CD14-positive monocyte (primary cell): ENCODE measurements around the gene AFG1L. TPM values are rescaled to one million over a fixed set of nuclear protein-coding genes. Genes with fewer than 3 reads are reported as not detected.
"Not testable (repeated sequence)": the region's sequence is repeated elsewhere in the genome, so short reads cannot be mapped to it uniquely, and the experiment has no call there.

Experiments used
- DNase-seq, 3 donors: peaks; one replicate each; pipeline ENCODE4 v3.0.0-alpha.2; 2011 to 2022
- H2AFZ ChIP-seq: 2 replicates; pipeline ENCODE4 v1.6.0; 2012; ENCODE audit warnings: mild to moderate bottlenecking, low read depth, low read length, inconsistent platforms; ENCODE audit not compliant: insufficient read depth, poor library complexity, severe bottlenecking
- H3K27ac ChIP-seq, 2 donors: 1 replicate in 1 of 2; 2 replicates in 1 of 2; pipeline ENCODE4 v1.5.1; 2012 to 2013; ENCODE audit warnings: low read length in 2 of 2, control low read depth in 1 of 2, inconsistent platforms in 1 of 2, low read depth in 1 of 2, mild to moderate bottlenecking in 1 of 2
- H3K27me3 ChIP-seq, 2 donors: one replicate each; pipeline versions ENCODE4 v1.6.0 to v1.6.1; 2011 to 2013; ENCODE audit warnings: low read length in 2 of 2; ENCODE audit not compliant: control insufficient read depth in 2 of 2, insufficient read depth in 2 of 2
- H3K36me3 ChIP-seq, 2 donors: replicated peaks in 1 of 2; 1 replicate in 1 of 2; 2 replicates in 1 of 2; pipeline versions ENCODE4 v1.5.1 to v1.6.1; 2012 to 2013; ENCODE audit warnings: low read length in 2 of 2, control low read depth in 1 of 2, inconsistent platforms in 1 of 2, mild to moderate bottlenecking in 1 of 2; ENCODE audit not compliant: insufficient read depth in 2 of 2, control insufficient read depth in 1 of 2
- H3K4me1 ChIP-seq, 2 donors: 1 replicate in 1 of 2; 2 replicates in 1 of 2; pipeline versions ENCODE4 v1.5.1 to v1.6.1; 2012 to 2013; ENCODE audit warnings: low read length in 2 of 2, control low read depth in 1 of 2, inconsistent platforms in 1 of 2, mild to moderate bottlenecking in 1 of 2, moderate library complexity in 1 of 2; ENCODE audit not compliant: insufficient read depth in 2 of 2, control insufficient read depth in 1 of 2
- H3K4me2 ChIP-seq: replicated peaks from 2 replicates; pipeline ENCODE3; 2012; ENCODE audit warnings: low read length, moderate library complexity, mild to moderate bottlenecking; ENCODE audit not compliant: poor library complexity, severe bottlenecking; ENCODE audit errors: extremely low read depth
- H3K4me3 ChIP-seq, 3 experiments: fragments of 200-600 bp in 1 of 3; sonication (generic) in 1 of 3; replicated peaks in 1 of 3; 1 replicate in 2 of 3; 2 replicates in 1 of 3; pipeline ENCODE4 v1.5.1; 2011 to 2013; ENCODE audit warnings: low read length in 3 of 3, mild to moderate bottlenecking in 3 of 3, control low read depth in 2 of 3, low read depth in 2 of 3, inconsistent platforms in 1 of 3, moderate library complexity in 1 of 3
- H3K79me2 ChIP-seq: 2 replicates; pipeline ENCODE4 v1.6.0; 2012; ENCODE audit warnings: mild to moderate bottlenecking, control low read depth, inconsistent platforms, low read length, moderate library complexity; ENCODE audit not compliant: insufficient read depth
- H3K9ac ChIP-seq: 2 replicates; pipeline ENCODE4 v1.6.0; 2017; ENCODE audit warnings: low read length, mild to moderate bottlenecking; ENCODE audit not compliant: insufficient read depth, poor library complexity, severe bottlenecking
- H3K9me3 ChIP-seq, 2 donors: replicated peaks in 1 of 2; 1 replicate in 1 of 2; 2 replicates in 1 of 2; pipeline versions ENCODE4 v1.5.1 to v1.6.1; 2012 to 2013; ENCODE audit warnings: low read length in 2 of 2, control low read depth in 1 of 2; ENCODE audit not compliant: control insufficient read depth in 1 of 2, insufficient read depth in 1 of 2
- H4K20me1 ChIP-seq: 2 replicates; pipeline ENCODE4 v1.6.0; 2012; ENCODE audit warnings: mild to moderate bottlenecking, low read length, control low read depth, moderate library complexity; ENCODE audit not compliant: insufficient read depth
- H3K27ac Mint-ChIP-seq, 7 donors: one replicate each; pipeline ENCODE4 v1.8.0; 2020; ENCODE audit warnings: mild to moderate bottlenecking in 7 of 7, mixed read lengths in 7 of 7, moderate library complexity in 6 of 7, inconsistent platforms in 2 of 7
- H3K27me3 Mint-ChIP-seq, 3 donors: one replicate each; pipeline ENCODE4 v1.8.0; 2021 to 2022; ENCODE audit warnings: low read depth in 3 of 3, mild to moderate bottlenecking in 3 of 3, mixed read lengths in 3 of 3, moderate library complexity in 3 of 3, inconsistent platforms in 1 of 3
- H3K36me3 Mint-ChIP-seq, 2 donors: one replicate each; pipeline ENCODE4 v1.8.0; 2020; ENCODE audit warnings: mixed read lengths in 2 of 2, inconsistent platforms in 1 of 2, mild to moderate bottlenecking in 1 of 2
- H3K4me1 Mint-ChIP-seq: one replicate; pipeline ENCODE4 v1.8.0; 2020; ENCODE audit warnings: mild to moderate bottlenecking, mixed read lengths
- H3K4me3 Mint-ChIP-seq, 2 donors: one replicate each; pipeline ENCODE4 v1.8.0; 2020; ENCODE audit warnings: mild to moderate bottlenecking in 2 of 2, mixed read lengths in 2 of 2, moderate library complexity in 1 of 2
- H3K9me3 Mint-ChIP-seq, 7 donors: one replicate each; pipeline ENCODE4 v1.8.0; 2020 to 2022; ENCODE audit warnings: mixed read lengths in 7 of 7, mild to moderate bottlenecking in 6 of 7, moderate library complexity in 6 of 7, inconsistent platforms in 2 of 7
- CTCF ChIP-seq: fragments of 200-600 bp; IDR thresholded peaks from one replicate; pipeline ENCODE4 v1.8.0; 2022; ENCODE audit warnings: antibody characterized with exemption, mild to moderate bottlenecking
- WGBS: methylation state at CpG from one replicate; pipeline ENCODE4 v1.1.5; 2013; ENCODE audit warnings: missing lambda C conversion rate; ENCODE audit not compliant: insufficient coverage; 5-methylcytosine and 5-hydroxymethylcytosine counted together
- intact Hi-C, 2 donors: fragments of 100-400 bp; cut with micrococcal nuclease; formaldehyde crosslinking; loops; one replicate each; pipeline versions ENCODE4 v1.15.0 to v1.15.1; 2023
- polyA plus RNA-seq, 3 donors: library from polyadenylated mRNA; depleted of rRNA in 1 of 3; unstranded in 2 of 3; stranded (reverse) in 1 of 3; fragments of 300-500 nt in 2 of 3; fragments of >200 nt in 1 of 3; fragmentation: Illumina TruSeq in 2 of 3; gene quantifications; 1 replicate in 2 of 3; 2 replicates in 1 of 3; pipeline ENCODE4 v1.2.3, GENCODE V29; 2012 to 2021

Gene AFG1L
- polyA plus RNA-seq, 3 donors: 0.95 to 2.8 (median 2.7) TPM

GRCh38 chr6:108408861-108409260 is 114.0 kb downstream of the AFG1L start:
- no peak overlapping the region for H3K4me3 Mint-ChIP-seq
- no peak overlapping the region for H3K27ac ChIP-seq
- no peak overlapping the region for H3K4me2 ChIP-seq
- no peak overlapping the region for H3K9ac ChIP-seq
- no peak overlapping the region for H3K27ac Mint-ChIP-seq
- H3K79me2 ChIP-seq: no peaks in the 10 kb centered on the region
- DNase-seq: no peak
- no peak overlapping the region for H3K4me3 ChIP-seq
- peaks cover 0 to 3% (median 0%) of the 10 kb centered on the region in 3 donors for H3K27me3 Mint-ChIP-seq
- intact Hi-C loops: no loop called here
- H4K20me1 ChIP-seq: no peaks in the 10 kb centered on the region
- H3K36me3 Mint-ChIP-seq: peaks cover 15 to 36% of the 10 kb centered on the region in 2 donors
- peaks cover under 1% of the 10 kb centered on the region for H3K4me1 Mint-ChIP-seq
- no peak overlapping the region for H2AFZ ChIP-seq
- H3K4me1 ChIP-seq: no peaks in the 10 kb centered on the region
- peaks cover 14 to 38% (median 26%) of the 10 kb centered on the region in 7 donors for H3K9me3 Mint-ChIP-seq
- H3K27me3 ChIP-seq: no peaks in the 10 kb centered on the region
- H3K9me3 ChIP-seq: peaks cover 0 to 15% of the 10 kb centered on the region in 2 donors
- no CpG with 5 or more reads among the region's 3 CpGs for WGBS
- H3K36me3 ChIP-seq: no peaks in the 10 kb centered on the region
- TF ChIP-seq CTCF: no peak

GRCh38 chr6:108416047-108416833 is 121.4 kb downstream of the AFG1L start:
- H4K20me1 ChIP-seq, H3K4me1 Mint-ChIP-seq, H3K9ac ChIP-seq, H3K4me3 ChIP-seq, H3K4me1 ChIP-seq, H3K27me3 Mint-ChIP-seq, H3K36me3 ChIP-seq, H3K27ac Mint-ChIP-seq, H3K27ac ChIP-seq, H3K4me3 Mint-ChIP-seq, intact Hi-C loops, H2AFZ ChIP-seq, H3K9me3 ChIP-seq, H3K79me2 ChIP-seq, H3K4me2 ChIP-seq, H3K27me3 ChIP-seq, DNase-seq: not testable (repeated sequence)
- Mint-ChIP-seq H3K36me3 (peaks cover 0 to 13% of the 10 kb centered on the region in 2 donors), H3K9me3 (peaks cover 10 to 28% (median 22%) of the 10 kb centered on the region in 7 donors)
- WGBS: 100% methylated on average over 1 of the region's 5 CpGs
